HG03196 (cell line): ENCODE results near the gene NFAT5.
"Not testable (repeated sequence)": the region's sequence is repeated elsewhere in the genome, so short reads cannot be mapped to it uniquely, and the experiment has no call there.

Source experiments
- ATAC-seq: cut with Tn5 transposase; IDR thresholded peaks from one replicate; pipeline ENCODE4 v1.9.1; 2021; ENCODE audit not compliant: unreplicated experiment

NFAT5 gene

DNA sequence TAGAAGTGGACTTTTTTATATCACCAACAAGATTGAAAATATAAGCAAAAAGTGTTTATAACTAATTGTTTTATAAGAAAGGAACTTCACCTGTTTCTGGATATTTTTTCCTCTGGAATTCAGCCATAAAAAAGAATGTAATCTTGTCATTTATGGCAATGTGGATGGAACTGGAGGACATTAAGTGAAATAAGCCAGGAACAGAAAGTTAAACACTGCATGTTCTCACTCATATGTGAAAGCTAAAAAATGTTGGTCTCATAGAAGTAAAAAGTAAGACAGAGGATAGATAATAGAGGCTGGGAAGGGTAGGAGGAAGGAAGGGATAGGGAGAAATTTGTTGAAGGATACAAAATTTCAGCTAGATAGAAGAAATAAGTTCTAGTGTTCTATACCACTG lies 67.6 kb downstream of the NFAT5 start:
- no peak for ATAC-seq

GRCh38 chr16:69636563-69637146 lies 70.9 kb downstream of the NFAT5 start:
- not testable (repeated sequence) for ATAC-seq

DNA sequence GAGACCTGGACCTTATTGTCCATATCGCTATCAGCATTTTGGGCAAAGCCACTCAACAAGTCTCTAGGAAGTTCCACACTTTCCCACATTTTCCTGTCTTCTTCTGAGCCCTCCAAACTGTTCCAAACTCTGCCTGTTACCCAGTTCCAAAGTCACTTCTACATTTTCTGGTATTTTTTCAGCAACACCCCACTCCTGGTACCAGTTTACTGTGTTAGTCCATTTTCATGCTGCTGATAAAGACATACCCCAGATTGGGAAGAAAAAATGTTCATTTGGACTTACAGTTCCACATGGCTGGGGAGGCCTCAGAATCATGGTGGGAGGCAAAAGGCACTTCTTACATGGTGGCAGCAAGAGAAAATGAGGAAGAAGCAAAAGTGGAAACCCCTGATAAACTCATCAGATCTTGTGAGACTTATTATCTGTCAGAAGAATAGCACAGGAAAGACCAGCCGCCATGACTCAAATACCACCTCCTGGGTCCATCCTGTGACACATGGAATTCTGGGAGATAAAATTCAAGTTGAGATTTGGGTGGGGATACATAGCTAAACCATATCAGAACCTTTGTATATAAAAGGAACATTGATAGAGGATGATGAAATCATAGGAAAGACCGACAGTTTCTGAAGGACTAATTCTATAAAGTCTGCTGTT lies 71.6 kb downstream of the NFAT5 start:
- ATAC-seq: not testable (repeated sequence)

- ATAC-seq: not testable (repeated sequence)
Measured at GRCh38 chr16:69643997-69644396, 78.2 kb downstream of the NFAT5 start.

DNA sequence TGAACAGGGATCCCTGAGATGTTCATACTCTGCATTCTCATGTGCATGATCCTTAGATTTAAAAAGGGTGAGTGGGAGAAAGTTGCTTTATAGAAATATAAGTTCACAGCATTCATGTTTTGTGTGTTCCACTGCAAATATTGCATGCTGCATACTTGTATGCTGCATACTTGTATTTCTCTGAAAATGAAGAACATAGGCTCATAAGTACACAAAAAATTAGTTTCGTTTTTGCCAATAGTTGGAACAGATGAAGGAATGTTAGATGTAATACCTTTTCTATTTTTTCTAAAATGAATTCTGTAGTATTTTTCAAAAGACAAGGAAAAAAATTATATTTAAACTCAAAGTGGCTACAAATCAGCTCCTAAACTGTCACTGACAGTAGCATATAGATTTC lies 79.0 kb downstream of the NFAT5 start:
- ATAC-seq: no peak

DNA sequence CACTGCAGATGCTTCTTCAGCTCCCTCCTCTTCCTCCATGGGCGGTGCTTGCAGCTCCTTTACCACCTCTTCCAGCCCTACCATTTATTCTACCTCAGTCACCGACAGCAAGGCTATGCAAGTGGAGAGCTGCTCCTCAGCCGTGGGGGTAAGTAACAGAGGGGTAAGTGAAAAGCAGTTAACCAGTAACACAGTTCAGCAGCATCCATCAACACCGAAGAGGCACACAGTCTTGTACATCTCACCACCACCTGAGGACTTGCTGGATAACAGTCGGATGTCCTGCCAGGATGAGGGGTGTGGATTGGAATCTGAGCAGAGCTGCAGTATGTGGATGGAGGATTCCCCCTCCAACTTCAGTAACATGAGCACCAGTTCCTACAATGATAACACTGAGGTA lies 81.3 kb downstream of the NFAT5 start:
- ATAC-seq: no peak

DNA sequence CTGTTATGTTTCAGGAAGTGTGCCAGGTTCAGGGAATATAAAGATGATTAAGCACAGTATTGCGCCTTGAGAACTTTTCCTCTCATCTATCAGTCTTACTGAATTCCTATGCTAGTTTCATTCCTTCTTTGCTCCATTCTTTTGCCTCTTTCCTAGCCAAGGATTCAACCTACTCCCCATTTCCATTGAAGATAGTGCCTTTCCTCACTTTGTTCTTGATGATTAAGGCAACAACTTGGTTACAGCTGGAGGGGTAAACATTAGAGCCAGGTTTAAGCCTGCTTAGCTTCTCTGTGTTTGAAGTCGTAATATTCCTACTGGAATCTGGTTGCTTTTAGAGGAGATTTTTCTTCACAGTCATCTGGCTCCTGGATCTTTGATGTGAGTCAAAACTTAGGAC lies 85.5 kb downstream of the NFAT5 start:
- ATAC-seq: no peak

DNA sequence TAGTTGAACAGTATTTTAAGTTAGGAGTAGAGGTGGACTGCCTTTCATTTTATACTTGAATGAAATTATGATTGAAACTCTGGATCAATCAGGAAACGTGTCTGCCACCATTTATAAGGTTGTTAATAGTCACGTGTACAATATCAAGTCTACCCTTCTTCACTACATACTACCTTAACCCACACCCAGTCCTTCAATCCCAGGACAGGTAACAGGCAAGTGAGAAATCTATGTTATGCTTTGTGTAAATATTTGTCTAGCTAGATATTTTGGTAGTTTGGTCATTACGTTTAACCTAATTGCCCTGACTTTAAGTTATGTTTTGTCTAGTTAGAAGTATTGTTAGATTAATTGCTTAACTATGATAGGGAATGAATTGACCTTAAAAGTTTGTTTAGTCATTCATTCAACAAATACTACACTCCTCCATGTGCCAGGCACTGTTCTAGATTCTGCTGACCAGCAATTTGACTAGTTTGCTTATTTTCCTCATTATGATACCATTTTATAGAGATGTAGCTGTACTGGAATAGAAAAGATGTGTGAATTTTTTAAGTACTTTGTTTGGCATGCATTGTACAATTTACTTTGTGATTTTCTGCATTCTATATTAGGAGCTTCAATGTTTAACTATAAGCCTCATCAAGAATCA lies 88.6 kb downstream of the NFAT5 start:
- ATAC-seq: no peak

- no peak for ATAC-seq
Measured at GRCh38 chr16:69660166-69660565, 94.4 kb downstream of the NFAT5 start.

GRCh38 chr16:69662901-69663300 lies 97.1 kb downstream of the NFAT5 start:
- no peak for ATAC-seq

GRCh38 chr16:69663846-69664245 lies 98.1 kb downstream of the NFAT5 start:
- no peak for ATAC-seq

- no peak for ATAC-seq
Measured at GRCh38 chr16:69669577-69669976, 103.8 kb downstream of the NFAT5 start.

GRCh38 chr16:69672315-69672997 lies 106.7 kb downstream of the NFAT5 start:
- ATAC-seq: no peak

DNA sequence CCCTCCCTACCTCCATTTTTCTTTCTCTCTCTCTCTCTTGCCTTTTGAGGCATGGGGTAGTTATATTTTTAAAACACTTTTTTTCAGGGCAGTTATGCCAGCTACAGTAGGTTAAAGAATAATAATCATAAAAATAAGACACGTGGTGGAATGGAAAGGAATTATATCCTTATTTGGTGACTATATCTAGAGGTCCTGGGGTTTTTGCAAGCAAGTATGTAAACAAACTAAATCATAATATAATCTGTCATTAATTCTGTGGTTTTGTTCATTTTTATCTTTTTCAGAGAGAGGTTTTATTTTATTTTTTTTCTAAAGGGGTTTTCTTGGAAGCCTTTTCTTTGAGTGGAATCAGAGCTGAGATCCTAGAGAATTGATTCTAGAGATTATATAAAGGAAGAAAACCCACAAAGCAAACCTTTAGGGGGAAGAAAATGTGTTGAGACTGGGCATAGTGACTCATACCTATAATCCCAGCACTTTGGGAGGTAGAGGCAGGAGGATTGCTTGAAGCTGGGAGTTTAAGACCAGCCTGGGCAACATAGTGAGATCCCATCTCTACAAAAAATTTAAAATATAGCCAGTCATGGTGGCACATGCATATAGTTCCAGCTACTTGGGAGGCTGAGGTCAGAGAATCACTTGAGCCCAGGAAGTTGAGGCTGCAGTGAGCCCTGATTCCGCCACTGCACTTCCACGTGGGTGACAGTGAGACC lies 107.4 kb downstream of the NFAT5 start:
- ATAC-seq: no peak

- no peak for ATAC-seq
Measured at GRCh38 chr16:69680358-69680757, 114.6 kb downstream of the NFAT5 start.

DNA sequence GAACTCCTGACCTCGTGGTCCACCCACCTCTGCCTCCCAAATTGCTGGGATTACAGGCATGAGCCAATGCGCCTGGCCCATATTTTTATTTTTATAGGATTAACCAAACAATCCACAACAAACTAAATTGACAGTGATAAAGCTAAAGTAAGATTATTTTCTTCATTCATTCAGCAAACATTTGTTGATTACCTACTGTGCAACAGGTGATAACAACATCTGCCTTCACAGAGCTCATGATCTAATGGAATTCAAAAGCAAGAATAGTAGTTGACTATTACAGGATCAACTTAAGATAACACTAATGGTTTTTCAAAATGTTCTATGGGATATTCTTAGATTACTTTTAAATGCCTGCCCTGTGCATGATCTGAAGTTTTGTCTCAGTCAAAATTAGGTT lies 122.8 kb downstream of the NFAT5 start:
- no peak for ATAC-seq

GRCh38 chr16:69691980-69692911 lies 126.5 kb downstream of the NFAT5 start:
- ATAC-seq: no peak

GRCh38 chr16:69693916-69694315 lies 128.2 kb downstream of the NFAT5 start:
- no peak for ATAC-seq

DNA sequence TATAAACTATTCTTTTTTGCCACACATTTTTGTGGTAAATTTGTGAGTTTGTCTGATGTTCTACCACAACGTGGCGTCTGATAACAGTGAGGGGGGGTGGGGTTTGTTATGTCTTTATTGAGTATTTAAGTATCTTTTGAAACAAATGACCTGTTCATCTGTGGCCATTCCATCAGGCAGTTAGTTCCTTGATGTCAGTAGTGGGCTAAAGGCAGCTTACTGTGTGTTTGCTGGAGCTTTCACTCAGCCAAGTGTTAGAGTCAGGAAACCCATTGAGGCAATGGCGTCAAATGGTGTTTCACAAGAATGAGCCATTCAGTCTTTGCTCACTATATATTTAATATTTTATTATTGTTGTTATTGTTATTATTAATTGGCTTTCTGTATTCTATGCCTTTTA lies 132.6 kb downstream of the NFAT5 start:
- ATAC-seq: no peak

GRCh38 chr16:69699915-69700314 lies 134.1 kb downstream of the NFAT5 start:
- ATAC-seq: no peak
